WTC11 (cell line): Measurements from ENCODE around the gene TGFBI.

Experiments used
- AFF4 ChIP-seq: sonication (generic); formaldehyde crosslinking; IDR thresholded peaks from 2 replicates; pipeline ENCODE4 v1.8.1; 2023; ENCODE audit warnings: mild to moderate bottlenecking, missing genetic modification reagents, borderline replicate concordance
- CTCF ChIP-seq: fragments of 200-600 bp; IDR thresholded peaks from 2 replicates; pipeline ENCODE4 v1.8.0; 2022; ENCODE audit warnings: antibody characterized with exemption
- EMX1 ChIP-seq: fragments of 250-450 bp; sonication (Bioruptor Pico); IDR thresholded peaks from 2 replicates; pipeline ENCODE4 v1.8.0; 2021; ENCODE audit warnings: mild to moderate bottlenecking
- ETV6 ChIP-seq: sonication (generic); formaldehyde crosslinking; IDR thresholded peaks from 2 replicates; pipeline ENCODE4 v1.8.1; 2022; ENCODE audit warnings: mild to moderate bottlenecking, missing genetic modification reagents
- TEAD4 ChIP-seq: sonication (generic); formaldehyde crosslinking; IDR thresholded peaks from 2 replicates; pipeline ENCODE4 v1.8.0; 2022; ENCODE audit warnings: mild to moderate bottlenecking, missing genetic modification reagents
- ZBTB43 ChIP-seq: sonication (generic); formaldehyde crosslinking; IDR thresholded peaks from 2 replicates; pipeline ENCODE4 v1.8.1; 2023; ENCODE audit warnings: mild to moderate bottlenecking, missing genetic modification reagents

GRCh38 chr5:135990528-135991255, 38.1 kb upstream of the TGFBI start:
- TF ChIP-seq ETV6 (no peak), CTCF (no peak), ZBTB43 (CRISPR knock-in tag) (no peak), EMX1 (no peak), TEAD4 (no peak), AFF4 (CRISPR knock-in tag) (no peak)
